ENCODE measurements around the gene ATP5PD.
A peak's percentile ranks its signal among the peaks of the same experiment; 100 is the strongest.
"Not testable (repeated sequence)": the region's sequence is repeated elsewhere in the genome, so short reads cannot be mapped to it uniquely, and the experiment has no call there.

The ATP5PD gene

DNA sequence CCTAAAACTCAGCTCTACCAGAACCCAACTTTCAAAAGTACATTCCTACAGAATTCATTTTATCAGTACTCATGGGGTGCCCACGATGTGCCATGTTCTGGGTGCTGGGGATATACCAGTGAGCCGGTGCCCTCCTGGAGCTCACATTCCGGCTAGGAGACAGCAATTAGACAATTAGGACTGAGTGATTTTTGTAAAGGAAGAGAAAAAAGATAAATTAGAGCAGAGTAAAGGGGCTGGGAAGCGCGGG lies 34.7 kb downstream of the ATP5PD start:
- no peak for DNase-seq (ENCODE audit: low read depth in 2 of 2)
- H3K4me3 ChIP-seq (replicated peaks in 1 of 2; ENCODE audit: low read depth in 2 of 2, low read length in 2 of 2) = peak overlapping the region; percentile 84 to 90
- TF ChIP-seq, protein P1, sequence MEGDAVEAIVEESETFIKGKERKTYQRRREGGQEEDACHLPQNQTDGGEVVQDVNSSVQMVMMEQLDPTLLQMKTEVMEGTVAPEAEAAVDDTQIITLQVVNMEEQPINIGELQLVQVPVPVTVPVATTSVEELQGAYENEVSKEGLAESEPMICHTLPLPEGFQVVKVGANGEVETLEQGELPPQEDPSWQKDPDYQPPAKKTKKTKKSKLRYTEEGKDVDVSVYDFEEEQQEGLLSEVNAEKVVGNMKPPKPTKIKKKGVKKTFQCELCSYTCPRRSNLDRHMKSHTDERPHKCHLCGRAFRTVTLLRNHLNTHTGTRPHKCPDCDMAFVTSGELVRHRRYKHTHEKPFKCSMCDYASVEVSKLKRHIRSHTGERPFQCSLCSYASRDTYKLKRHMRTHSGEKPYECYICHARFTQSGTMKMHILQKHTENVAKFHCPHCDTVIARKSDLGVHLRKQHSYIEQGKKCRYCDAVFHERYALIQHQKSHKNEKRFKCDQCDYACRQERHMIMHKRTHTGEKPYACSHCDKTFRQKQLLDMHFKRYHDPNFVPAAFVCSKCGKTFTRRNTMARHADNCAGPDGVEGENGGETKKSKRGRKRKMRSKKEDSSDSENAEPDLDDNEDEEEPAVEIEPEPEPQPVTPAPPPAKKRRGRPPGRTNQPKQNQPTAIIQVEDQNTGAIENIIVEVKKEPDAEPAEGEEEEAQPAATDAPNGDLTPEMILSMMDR (IDR thresholded peaks at IDR 0.05; ENCODE audit: low read depth, low read length) = no peak

DNA sequence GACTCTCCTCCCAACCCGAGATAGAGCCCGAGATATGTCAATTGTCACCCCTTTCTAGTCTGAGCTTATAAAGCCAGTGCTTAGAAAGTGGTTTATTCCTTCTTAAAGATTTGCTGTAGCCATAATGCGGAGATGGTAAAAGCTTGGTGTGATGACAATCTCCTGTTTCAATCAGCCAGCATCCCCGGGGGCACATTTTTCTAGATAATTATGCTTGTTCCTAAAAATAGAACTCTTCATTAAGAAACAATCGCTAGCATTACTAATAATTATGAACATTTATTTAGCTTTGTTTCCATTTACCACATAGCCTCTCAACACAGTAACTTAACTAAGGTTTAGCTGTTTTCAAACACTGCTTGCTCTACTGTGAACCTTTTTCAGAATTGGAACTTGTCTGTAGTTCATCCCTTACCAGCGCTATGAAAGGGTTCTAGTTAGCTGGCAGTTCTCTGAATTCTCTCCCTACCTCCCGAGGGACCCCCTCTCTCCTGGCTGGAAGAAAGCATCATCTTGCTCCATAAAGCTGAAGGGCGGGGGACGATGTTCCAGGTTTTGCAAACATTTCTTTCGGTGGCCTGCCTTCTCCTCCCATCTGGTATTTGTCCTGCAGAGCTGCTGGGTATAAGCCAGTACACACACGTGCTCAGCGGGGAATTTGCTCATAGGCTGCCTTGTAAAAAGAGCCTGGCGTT lies 35.2 kb downstream of the ATP5PD start:
- H3K4me3 ChIP-seq (replicated peaks in 1 of 2; ENCODE audit: low read depth in 2 of 2, low read length in 2 of 2) = peak overlapping the region; percentile 84 to 90
- DNase-seq (ENCODE audit: low read depth in 2 of 2) = peak; percentile 74 to 85
- TF ChIP-seq, protein P1 (IDR thresholded peaks at IDR 0.05; ENCODE audit: low read depth, low read length) = no peak

DNA sequence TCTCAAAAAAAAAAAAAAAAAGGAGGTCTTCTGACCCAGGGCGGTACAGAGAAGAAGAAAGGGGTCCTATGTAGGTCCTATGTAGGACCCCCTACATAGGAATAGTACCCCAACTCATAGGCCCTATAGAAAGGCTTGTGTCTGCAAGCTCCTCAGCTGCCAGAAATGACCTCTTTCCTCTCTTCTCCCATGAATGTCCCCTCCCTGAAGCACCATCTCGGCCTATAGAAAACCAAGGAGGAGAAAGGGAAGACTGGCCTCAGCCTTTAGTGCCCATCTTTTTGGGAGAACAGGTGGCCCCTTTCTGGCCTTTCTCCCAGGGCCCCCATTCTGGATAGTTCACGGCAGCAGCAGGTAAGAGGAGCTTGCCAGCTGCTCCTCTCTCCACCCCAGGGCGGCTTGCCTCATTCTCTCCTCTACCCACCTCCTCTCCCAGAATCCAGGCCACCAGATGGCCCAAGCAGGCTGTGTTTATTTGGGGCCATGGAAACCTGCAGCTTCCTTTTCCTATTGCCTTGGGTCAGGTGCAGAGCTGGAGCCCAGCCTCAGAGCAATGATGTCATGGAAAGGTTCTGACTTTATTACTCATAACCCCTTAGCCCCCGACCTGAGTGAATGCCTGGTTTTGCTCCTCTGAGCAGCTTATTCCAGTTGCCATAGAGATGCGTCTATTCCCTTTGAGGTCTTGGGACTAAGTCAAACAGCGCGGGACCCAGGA lies 35.9 kb downstream of the ATP5PD start:
- no peak overlapping the region for H3K4me3 ChIP-seq (replicated peaks in 1 of 2; ENCODE audit: low read depth in 2 of 2, low read length in 2 of 2)
- DNase-seq (ENCODE audit: low read depth in 2 of 2) = peak; percentile 48 to 62
- TF ChIP-seq, protein P1 (IDR thresholded peaks at IDR 0.05; ENCODE audit: low read depth, low read length) = no peak

DNA sequence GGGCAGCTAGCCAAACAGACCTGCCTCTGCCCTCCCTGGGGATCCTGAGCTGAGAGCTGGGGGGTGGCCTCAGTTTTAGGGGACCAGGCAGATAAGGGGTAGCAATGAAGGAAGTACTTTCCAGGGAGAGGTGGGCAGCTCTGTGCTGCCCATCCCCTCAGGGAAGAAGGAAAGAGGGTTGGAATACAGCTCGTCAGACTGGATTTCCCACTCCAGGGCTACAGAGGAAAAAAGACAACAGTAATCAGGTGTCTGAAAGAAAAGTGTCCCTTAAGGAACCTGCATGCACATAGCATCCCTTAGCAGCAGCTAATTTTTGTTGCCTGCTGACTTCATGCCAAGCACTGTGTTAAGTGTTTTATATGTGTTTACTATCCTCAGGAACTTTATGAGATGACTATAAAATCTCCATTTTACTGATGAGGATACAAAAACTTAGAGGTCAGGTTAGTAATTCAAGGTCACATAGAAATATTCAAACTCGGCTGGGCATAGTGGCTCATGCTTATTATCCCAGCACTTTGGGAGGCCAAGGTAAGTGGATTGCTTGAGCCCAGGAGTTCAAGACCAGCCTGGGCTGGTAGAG lies 37.5 kb downstream of the ATP5PD start:
- no peak for DNase-seq (ENCODE audit: low read depth in 2 of 2)
- TF ChIP-seq, protein P1 (IDR thresholded peaks at IDR 0.05; ENCODE audit: low read depth, low read length) = no peak
- no peak overlapping the region for H3K4me3 ChIP-seq (replicated peaks in 1 of 2; ENCODE audit: low read depth in 2 of 2, low read length in 2 of 2)

DNA sequence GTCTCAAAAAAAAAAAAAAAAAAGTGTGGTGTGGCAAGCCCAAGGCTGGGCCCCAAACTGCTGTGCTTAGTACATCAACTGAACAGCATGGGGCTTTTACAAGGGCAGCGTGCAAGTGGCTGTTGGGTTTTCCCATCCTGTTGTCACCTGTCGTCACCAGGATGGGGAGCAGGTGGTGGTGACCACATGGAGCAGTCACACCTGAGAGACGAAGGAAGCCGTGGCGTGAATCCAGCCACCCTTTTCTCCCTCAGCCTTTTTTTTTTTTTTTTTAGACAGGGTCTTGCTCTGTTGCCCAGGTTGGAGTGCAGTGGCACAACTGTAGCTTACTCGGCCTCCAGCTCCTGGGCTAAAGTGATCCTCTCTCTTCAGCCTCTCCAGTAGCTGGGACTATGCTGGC lies 38.4 kb downstream of the ATP5PD start:
- TF ChIP-seq, protein P1 (IDR thresholded peaks at IDR 0.05; ENCODE audit: low read depth, low read length) = no peak
- no peak overlapping the region for H3K4me3 ChIP-seq (replicated peaks in 1 of 2; ENCODE audit: low read depth in 2 of 2, low read length in 2 of 2)
- DNase-seq (ENCODE audit: low read depth in 2 of 2) = no peak

DNA sequence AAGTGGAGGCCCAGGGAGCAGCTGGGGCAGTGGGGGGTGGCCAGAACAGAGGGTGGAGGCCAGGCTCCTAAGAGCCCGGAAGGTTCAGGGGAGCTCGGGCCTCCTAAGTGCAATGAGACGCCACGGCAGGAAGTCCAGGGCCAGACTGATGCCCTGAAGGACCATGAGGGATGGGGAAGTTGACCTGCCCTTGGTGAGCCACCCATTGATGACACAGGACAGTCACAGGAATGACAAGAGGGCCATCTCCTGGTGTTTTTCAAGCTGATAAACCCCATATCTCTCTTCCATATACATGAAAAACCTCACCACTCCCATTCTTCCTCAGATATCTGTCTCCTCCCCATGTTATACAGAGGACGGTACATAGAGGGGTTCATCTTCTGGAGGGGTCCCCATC lies 40.1 kb downstream of the ATP5PD start:
- no peak for DNase-seq (ENCODE audit: low read depth in 2 of 2)
- TF ChIP-seq, protein P1 (IDR thresholded peaks at IDR 0.05; ENCODE audit: low read depth, low read length) = no peak
- no peak overlapping the region for H3K4me3 ChIP-seq (replicated peaks in 1 of 2; ENCODE audit: low read depth in 2 of 2, low read length in 2 of 2)

- not testable (repeated sequence) for DNase-seq (ENCODE audit: low read depth in 2 of 2); H3K4me3 ChIP-seq (replicated peaks in 1 of 2; ENCODE audit: low read depth in 2 of 2, low read length in 2 of 2)
These were observed 40.7 kb downstream of the ATP5PD start for GRCh38 chr17:75006084-75006483.
